OCI-LY3 (cell line): ENCODE results near the gene CAPN1.

Experiments
- EZH2phosphoT487 ChIP-seq: fragments of 200-600 bp; shearing (Covaris generic); IDR thresholded peaks from 2 replicates; pipeline ENCODE4 v1.6.1; 2018; ENCODE audit warnings: antibody characterized with exemption, mixed run types, low read depth
- TF ChIP-seq, protein P1 (sequence below): fragments of 200-600, 300-600 bp; sonication (generic); IDR thresholded peaks from 2 replicates; pipeline ENCODE4 v1.5.1; 2014; ENCODE audit warnings: antibody characterized with exemption, low read length, low read depth

DNA sequence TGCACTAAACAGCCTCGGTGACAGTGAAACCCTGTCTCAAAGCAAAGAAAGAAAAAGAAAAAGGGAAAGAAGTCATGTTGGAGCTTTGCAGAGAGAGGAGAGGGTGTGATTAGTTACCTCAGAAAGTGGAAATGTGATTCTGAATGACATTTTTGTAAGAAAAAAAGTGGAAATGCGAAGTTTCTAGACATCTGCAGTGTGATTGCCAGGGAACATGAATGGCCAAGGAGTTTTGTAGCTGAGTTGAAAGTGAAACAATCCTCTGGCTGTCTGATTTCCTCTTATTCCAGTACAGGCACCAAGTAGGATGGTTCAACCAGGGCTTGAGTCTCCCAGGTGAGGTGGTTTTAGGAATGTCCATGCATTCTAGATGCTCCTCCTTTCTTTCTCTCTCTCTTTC is 29.6 kb upstream of the CAPN1 start:
- TF ChIP-seq, protein P1, sequence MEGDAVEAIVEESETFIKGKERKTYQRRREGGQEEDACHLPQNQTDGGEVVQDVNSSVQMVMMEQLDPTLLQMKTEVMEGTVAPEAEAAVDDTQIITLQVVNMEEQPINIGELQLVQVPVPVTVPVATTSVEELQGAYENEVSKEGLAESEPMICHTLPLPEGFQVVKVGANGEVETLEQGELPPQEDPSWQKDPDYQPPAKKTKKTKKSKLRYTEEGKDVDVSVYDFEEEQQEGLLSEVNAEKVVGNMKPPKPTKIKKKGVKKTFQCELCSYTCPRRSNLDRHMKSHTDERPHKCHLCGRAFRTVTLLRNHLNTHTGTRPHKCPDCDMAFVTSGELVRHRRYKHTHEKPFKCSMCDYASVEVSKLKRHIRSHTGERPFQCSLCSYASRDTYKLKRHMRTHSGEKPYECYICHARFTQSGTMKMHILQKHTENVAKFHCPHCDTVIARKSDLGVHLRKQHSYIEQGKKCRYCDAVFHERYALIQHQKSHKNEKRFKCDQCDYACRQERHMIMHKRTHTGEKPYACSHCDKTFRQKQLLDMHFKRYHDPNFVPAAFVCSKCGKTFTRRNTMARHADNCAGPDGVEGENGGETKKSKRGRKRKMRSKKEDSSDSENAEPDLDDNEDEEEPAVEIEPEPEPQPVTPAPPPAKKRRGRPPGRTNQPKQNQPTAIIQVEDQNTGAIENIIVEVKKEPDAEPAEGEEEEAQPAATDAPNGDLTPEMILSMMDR = no peak
- no peak for TF ChIP-seq EZH2phosphoT487
